CD14-positive monocyte (primary cell): ENCODE data around the gene SLC2A6. TPM values are rescaled to one million over a fixed set of nuclear protein-coding genes. Genes with fewer than 3 reads are reported as not detected.

Experiments used
- DNase-seq, 3 donors: peaks; one replicate each; pipeline ENCODE4 v3.0.0-alpha.2; 2011 to 2022
- H2AFZ ChIP-seq: 2 replicates; pipeline ENCODE4 v1.6.0; 2012; ENCODE audit warnings: mild to moderate bottlenecking, low read depth, low read length, inconsistent platforms; ENCODE audit not compliant: insufficient read depth, poor library complexity, severe bottlenecking
- H3K27ac ChIP-seq, 2 donors: 1 replicate in 1 of 2; 2 replicates in 1 of 2; pipeline ENCODE4 v1.5.1; 2012 to 2013; ENCODE audit warnings: low read length in 2 of 2, control low read depth in 1 of 2, inconsistent platforms in 1 of 2, low read depth in 1 of 2, mild to moderate bottlenecking in 1 of 2
- H3K27me3 ChIP-seq, 2 donors: one replicate each; pipeline versions ENCODE4 v1.6.0 to v1.6.1; 2011 to 2013; ENCODE audit warnings: low read length in 2 of 2; ENCODE audit not compliant: control insufficient read depth in 2 of 2, insufficient read depth in 2 of 2
- H3K36me3 ChIP-seq, 2 donors: replicated peaks in 1 of 2; 1 replicate in 1 of 2; 2 replicates in 1 of 2; pipeline versions ENCODE4 v1.5.1 to v1.6.1; 2012 to 2013; ENCODE audit warnings: low read length in 2 of 2, control low read depth in 1 of 2, inconsistent platforms in 1 of 2, mild to moderate bottlenecking in 1 of 2; ENCODE audit not compliant: insufficient read depth in 2 of 2, control insufficient read depth in 1 of 2
- H3K4me1 ChIP-seq, 2 donors: 1 replicate in 1 of 2; 2 replicates in 1 of 2; pipeline versions ENCODE4 v1.5.1 to v1.6.1; 2012 to 2013; ENCODE audit warnings: low read length in 2 of 2, control low read depth in 1 of 2, inconsistent platforms in 1 of 2, mild to moderate bottlenecking in 1 of 2, moderate library complexity in 1 of 2; ENCODE audit not compliant: insufficient read depth in 2 of 2, control insufficient read depth in 1 of 2
- H3K4me2 ChIP-seq: replicated peaks from 2 replicates; pipeline ENCODE3; 2012; ENCODE audit warnings: low read length, moderate library complexity, mild to moderate bottlenecking; ENCODE audit not compliant: poor library complexity, severe bottlenecking; ENCODE audit errors: extremely low read depth
- H3K4me3 ChIP-seq, 3 experiments: fragments of 200-600 bp in 1 of 3; sonication (generic) in 1 of 3; replicated peaks in 1 of 3; 1 replicate in 2 of 3; 2 replicates in 1 of 3; pipeline ENCODE4 v1.5.1; 2011 to 2013; ENCODE audit warnings: low read length in 3 of 3, mild to moderate bottlenecking in 3 of 3, control low read depth in 2 of 3, low read depth in 2 of 3, inconsistent platforms in 1 of 3, moderate library complexity in 1 of 3
- H3K79me2 ChIP-seq: 2 replicates; pipeline ENCODE4 v1.6.0; 2012; ENCODE audit warnings: mild to moderate bottlenecking, control low read depth, inconsistent platforms, low read length, moderate library complexity; ENCODE audit not compliant: insufficient read depth
- H3K9ac ChIP-seq: 2 replicates; pipeline ENCODE4 v1.6.0; 2017; ENCODE audit warnings: low read length, mild to moderate bottlenecking; ENCODE audit not compliant: insufficient read depth, poor library complexity, severe bottlenecking
- H3K9me3 ChIP-seq, 2 donors: replicated peaks in 1 of 2; 1 replicate in 1 of 2; 2 replicates in 1 of 2; pipeline versions ENCODE4 v1.5.1 to v1.6.1; 2012 to 2013; ENCODE audit warnings: low read length in 2 of 2, control low read depth in 1 of 2; ENCODE audit not compliant: control insufficient read depth in 1 of 2, insufficient read depth in 1 of 2
- H4K20me1 ChIP-seq: 2 replicates; pipeline ENCODE4 v1.6.0; 2012; ENCODE audit warnings: mild to moderate bottlenecking, low read length, control low read depth, moderate library complexity; ENCODE audit not compliant: insufficient read depth
- H3K27ac Mint-ChIP-seq, 7 donors: one replicate each; pipeline ENCODE4 v1.8.0; 2020; ENCODE audit warnings: mild to moderate bottlenecking in 7 of 7, mixed read lengths in 7 of 7, moderate library complexity in 6 of 7, inconsistent platforms in 2 of 7
- H3K27me3 Mint-ChIP-seq, 3 donors: one replicate each; pipeline ENCODE4 v1.8.0; 2021 to 2022; ENCODE audit warnings: low read depth in 3 of 3, mild to moderate bottlenecking in 3 of 3, mixed read lengths in 3 of 3, moderate library complexity in 3 of 3, inconsistent platforms in 1 of 3
- H3K36me3 Mint-ChIP-seq, 2 donors: one replicate each; pipeline ENCODE4 v1.8.0; 2020; ENCODE audit warnings: mixed read lengths in 2 of 2, inconsistent platforms in 1 of 2, mild to moderate bottlenecking in 1 of 2
- H3K4me1 Mint-ChIP-seq: one replicate; pipeline ENCODE4 v1.8.0; 2020; ENCODE audit warnings: mild to moderate bottlenecking, mixed read lengths
- H3K4me3 Mint-ChIP-seq, 2 donors: one replicate each; pipeline ENCODE4 v1.8.0; 2020; ENCODE audit warnings: mild to moderate bottlenecking in 2 of 2, mixed read lengths in 2 of 2, moderate library complexity in 1 of 2
- H3K9me3 Mint-ChIP-seq, 7 donors: one replicate each; pipeline ENCODE4 v1.8.0; 2020 to 2022; ENCODE audit warnings: mixed read lengths in 7 of 7, mild to moderate bottlenecking in 6 of 7, moderate library complexity in 6 of 7, inconsistent platforms in 2 of 7
- WGBS: methylation state at CpG from one replicate; pipeline ENCODE4 v1.1.5; 2013; ENCODE audit warnings: missing lambda C conversion rate; ENCODE audit not compliant: insufficient coverage; 5-methylcytosine and 5-hydroxymethylcytosine counted together
- intact Hi-C, 2 donors: fragments of 100-400 bp; cut with micrococcal nuclease; formaldehyde crosslinking; loops; one replicate each; pipeline versions ENCODE4 v1.15.0 to v1.15.1; 2023
- polyA plus RNA-seq, 3 donors: library from polyadenylated mRNA; depleted of rRNA in 1 of 3; unstranded in 2 of 3; stranded (reverse) in 1 of 3; fragments of 300-500 nt in 2 of 3; fragments of >200 nt in 1 of 3; fragmentation: Illumina TruSeq in 2 of 3; gene quantifications; 1 replicate in 2 of 3; 2 replicates in 1 of 3; pipeline ENCODE4 v1.2.3, GENCODE V29; 2012 to 2021
- TF ChIP-seq, protein P1 (sequence below): fragments of 200-600 bp; IDR thresholded peaks from one replicate; pipeline ENCODE4 v1.8.0; 2022; ENCODE audit warnings: antibody characterized with exemption, mild to moderate bottlenecking

SLC2A6 gene
- polyA plus RNA-seq, 3 donors = 43.2 to 127 (median 60.4) TPM

DNA sequence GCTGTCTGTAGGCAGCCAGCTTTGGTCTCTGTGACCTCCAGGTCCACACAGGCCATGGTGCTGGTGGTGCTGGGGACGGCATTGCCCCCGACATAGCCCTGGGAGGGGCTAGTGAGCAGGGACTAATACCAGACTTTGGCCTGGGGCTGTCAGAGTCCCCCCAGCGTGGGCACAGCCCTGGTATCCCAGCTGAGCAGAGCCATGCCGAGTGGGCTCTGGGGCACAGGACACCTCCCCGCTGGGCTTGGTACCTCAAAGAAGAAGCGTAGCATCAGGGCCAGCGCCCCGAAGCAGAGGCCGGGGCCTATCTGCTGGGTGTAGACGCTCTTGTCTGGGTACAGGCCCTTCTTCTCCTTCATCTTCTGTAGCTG lies 36.3 kb upstream of the SLC2A6 start:
- Mint-ChIP-seq H3K4me1 (no peaks in the 10 kb centered on the region), H3K27me3 (peaks cover 0 to 3% (median 0%) of the 10 kb centered on the region in 3 donors), H3K36me3 (no peaks in the 10 kb centered on the region), H3K9me3 (no peaks in the 10 kb centered on the region), H3K27ac (no peak overlapping the region), H3K4me3 (no peak overlapping the region)
- H3K79me2 ChIP-seq = no peaks in the 10 kb centered on the region
- no peaks in the 10 kb centered on the region for H3K27me3 ChIP-seq
- no peak overlapping the region for H3K4me2 ChIP-seq
- TF ChIP-seq, protein P1, sequence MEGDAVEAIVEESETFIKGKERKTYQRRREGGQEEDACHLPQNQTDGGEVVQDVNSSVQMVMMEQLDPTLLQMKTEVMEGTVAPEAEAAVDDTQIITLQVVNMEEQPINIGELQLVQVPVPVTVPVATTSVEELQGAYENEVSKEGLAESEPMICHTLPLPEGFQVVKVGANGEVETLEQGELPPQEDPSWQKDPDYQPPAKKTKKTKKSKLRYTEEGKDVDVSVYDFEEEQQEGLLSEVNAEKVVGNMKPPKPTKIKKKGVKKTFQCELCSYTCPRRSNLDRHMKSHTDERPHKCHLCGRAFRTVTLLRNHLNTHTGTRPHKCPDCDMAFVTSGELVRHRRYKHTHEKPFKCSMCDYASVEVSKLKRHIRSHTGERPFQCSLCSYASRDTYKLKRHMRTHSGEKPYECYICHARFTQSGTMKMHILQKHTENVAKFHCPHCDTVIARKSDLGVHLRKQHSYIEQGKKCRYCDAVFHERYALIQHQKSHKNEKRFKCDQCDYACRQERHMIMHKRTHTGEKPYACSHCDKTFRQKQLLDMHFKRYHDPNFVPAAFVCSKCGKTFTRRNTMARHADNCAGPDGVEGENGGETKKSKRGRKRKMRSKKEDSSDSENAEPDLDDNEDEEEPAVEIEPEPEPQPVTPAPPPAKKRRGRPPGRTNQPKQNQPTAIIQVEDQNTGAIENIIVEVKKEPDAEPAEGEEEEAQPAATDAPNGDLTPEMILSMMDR = no peak
- WGBS = 94% methylated on average over 10 of the region's 10 CpGs
- no peaks in the 10 kb centered on the region for H3K36me3 ChIP-seq
- no peak for DNase-seq
- no peak overlapping the region for H3K27ac ChIP-seq
- H3K9me3 ChIP-seq = no peaks in the 10 kb centered on the region
- H4K20me1 ChIP-seq = no peaks in the 10 kb centered on the region
- H3K4me3 ChIP-seq = no peak overlapping the region
- H3K4me1 ChIP-seq = no peaks in the 10 kb centered on the region
- no peak overlapping the region for H2AFZ ChIP-seq
- H3K9ac ChIP-seq = no peak overlapping the region
- intact Hi-C loops = no loop called here

DNA sequence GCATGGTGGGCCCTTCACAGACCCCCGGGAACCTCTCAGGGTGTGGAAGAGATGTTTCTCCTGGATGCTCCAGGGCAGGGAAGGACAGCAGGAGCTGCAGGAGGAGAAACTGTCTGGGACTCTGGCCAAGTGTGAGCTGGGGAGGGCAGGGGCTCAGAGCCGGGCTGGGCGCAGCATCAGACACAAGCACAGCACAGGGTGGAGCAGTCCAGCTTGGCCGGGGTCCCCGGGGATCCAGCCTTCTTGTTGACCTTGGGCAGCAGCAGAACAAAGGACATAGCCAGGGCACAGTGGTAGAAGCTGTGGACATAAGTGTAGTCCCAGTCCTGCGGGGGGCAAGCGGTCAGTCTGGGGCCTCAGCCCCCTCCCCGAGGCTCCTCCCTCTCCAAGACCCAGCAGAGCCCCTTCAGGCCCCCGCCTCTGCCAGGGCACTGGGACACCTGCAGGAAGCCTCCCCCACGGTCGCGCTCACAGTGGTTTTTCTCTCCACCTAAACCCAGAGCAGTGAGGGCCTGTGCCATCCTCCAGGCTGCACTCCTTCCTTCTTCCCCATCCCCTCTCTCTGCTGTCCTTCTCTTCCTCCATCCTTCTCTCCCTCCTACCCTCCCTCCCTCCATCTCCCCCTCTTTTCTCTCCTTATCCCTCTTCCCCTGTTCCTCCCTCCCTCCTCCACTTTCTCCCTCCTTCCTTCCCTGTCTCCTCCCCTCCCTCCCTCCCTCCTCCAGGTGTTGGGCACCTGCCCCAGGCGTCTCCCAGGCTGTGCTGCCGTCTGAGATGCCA lies 35.8 kb upstream of the SLC2A6 start:
- DNase-seq = no peak
- Mint-ChIP-seq H3K27ac (peak overlapping the region in 1 of 7 donors; percentile 69), H3K9me3 (no peaks in the 10 kb centered on the region), H3K4me3 (no peak overlapping the region), H3K27me3 (peaks cover 4 to 7% (median 4%) of the 10 kb centered on the region in 3 donors), H3K4me1 (no peaks in the 10 kb centered on the region), H3K36me3 (no peaks in the 10 kb centered on the region)
- Histone ChIP-seq H3K27ac (no peak overlapping the region), H3K4me1 (no peaks in the 10 kb centered on the region), H3K27me3 (peaks cover 0 to 2% of the 10 kb centered on the region in 2 donors), H3K9me3 (no peaks in the 10 kb centered on the region), H2AFZ (no peak overlapping the region), H3K4me3 (no peak overlapping the region), H3K79me2 (no peaks in the 10 kb centered on the region), H3K36me3 (no peaks in the 10 kb centered on the region), H3K9ac (no peak overlapping the region), H3K4me2 (no peak overlapping the region), H4K20me1 (no peaks in the 10 kb centered on the region)
- intact Hi-C loops = no loop called here
- TF ChIP-seq, protein P1 = no peak
- 73% methylated on average over 6 of the region's 14 CpGs for WGBS
